ENCODE measurements around the gene FAM180A. TPM values are rescaled to one million over a fixed set of nuclear protein-coding genes. Genes with fewer than 3 reads are reported as not detected.

The FAM180A gene
- total and polyA plus RNA-seq, 2 of the 8 experiments (the other 6 are each of a cell fraction or from before 2014, with no cell fraction given), result not detected

DNA sequence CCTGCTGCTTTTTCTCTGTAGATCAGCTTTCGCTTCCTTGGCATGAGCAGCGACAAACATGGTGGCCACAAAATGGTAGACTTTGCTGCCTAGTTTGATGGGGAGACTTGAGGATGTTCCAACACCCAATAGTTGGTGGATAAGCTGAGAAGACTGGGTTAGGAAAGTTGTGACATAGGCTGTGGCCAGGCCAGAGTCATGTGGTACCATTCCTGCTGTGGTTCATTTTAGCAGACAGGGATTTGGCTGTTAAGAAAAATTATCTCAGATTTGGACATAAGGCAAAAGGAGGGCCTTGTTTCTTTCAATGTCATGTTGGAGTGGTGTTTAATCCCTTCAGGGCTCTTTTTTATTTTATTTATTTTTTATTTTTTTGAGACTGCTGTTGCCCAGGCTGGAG lies 26.6 kb upstream of the FAM180A start:
- Histone ChIP-seq H2BK12ac (ENCODE audit: low read depth, low read length) (no peak overlapping the region), H3K36me3 (ENCODE audit: control insufficient read depth in 2 of 4, insufficient read depth in 4 of 4, low read length in 3 of 4) (no peaks in the 10 kb centered on the region), H3K4me3 (ENCODE audit: extremely low read depth in 1 of 4, insufficient read depth in 2 of 4, low read depth in 3 of 4, low read length in 4 of 4) (no peak overlapping the region), H2AK5ac (ENCODE audit: low read depth, low read length) (no peak overlapping the region), H4K20me1 (replicated peaks in 1 of 2; ENCODE audit: control insufficient read depth in 1 of 2, insufficient read depth in 2 of 2, low read length in 2 of 2) (no peaks in the 10 kb centered on the region), H3K14ac (ENCODE audit: insufficient read length) (no peak overlapping the region), H3K4me2 (ENCODE audit: insufficient read depth in 1 of 2, low read depth in 2 of 2, low read length in 2 of 2) (no peak overlapping the region), H3K4me1 (replicated peaks in 1 of 4; ENCODE audit: control insufficient read depth in 3 of 4, insufficient read depth in 4 of 4, low read length in 3 of 4) (peaks cover 0 to 10% (median 0%) of the 10 kb centered on the region in 4 experiments; a peak in 2 of 7 replicates), H2BK15ac (ENCODE audit: low read length) (no peak overlapping the region), H4K8ac (ENCODE audit: extremely low read depth, insufficient read depth, low read length) (no peak overlapping the region), H3K4ac (replicated peaks; ENCODE audit: insufficient read length, low read depth, low read length) (no peak overlapping the region), H3K23me2 (ENCODE audit: low read depth, low read length) (no peaks in the 10 kb centered on the region), H3K23ac (ENCODE audit: insufficient read length) (no peak overlapping the region), H3K9ac (replicated peaks in 1 of 4; ENCODE audit: extremely low read depth in 1 of 4, low read depth in 3 of 4, low read length in 3 of 4) (no peak overlapping the region), H3K79me2 (ENCODE audit: control insufficient read depth in 1 of 2, insufficient read depth in 2 of 2, low read length in 2 of 2) (no peaks in the 10 kb centered on the region), H2BK20ac (ENCODE audit: low read length) (no peak overlapping the region), H4K5ac (ENCODE audit: insufficient read length, low read depth, low read length) (no peak overlapping the region), H3K18ac (ENCODE audit: extremely low read depth, low read length) (no peak overlapping the region; the same call in 1 of the 2 replicates), H2BK5ac (ENCODE audit: low read depth, low read length) (no peak overlapping the region), H3K9me3 (ENCODE audit: insufficient read depth in 2 of 2, low read depth in 1 of 2, low read length in 1 of 2) (peaks cover 3 to 7% of the 10 kb centered on the region in 2 experiments; a peak in 1 of 4 replicates), H3K79me1 (ENCODE audit: low read depth, low read length) (no peaks in the 10 kb centered on the region), H3K27me3 (replicated peaks in 1 of 4; ENCODE audit: control insufficient read depth in 3 of 4, extremely low read depth in 1 of 4, insufficient read depth in 3 of 4, low read length in 3 of 4) (no peaks in the 10 kb centered on the region), H3K56ac (replicated peaks; ENCODE audit: insufficient read length, low read depth, low read length) (no peak overlapping the region), H2AFZ (ENCODE audit: low read length) (no peak overlapping the region), H3K27ac (ENCODE audit: low read depth, low read length) (no peak overlapping the region), H2BK120ac (replicated peaks; ENCODE audit: low read depth, low read length) (no peak overlapping the region), H4K91ac (replicated peaks; ENCODE audit: insufficient read length, low read length) (no peak overlapping the region)
- TF ChIP-seq NANOG (IDR thresholded peaks at IDR 0.05; ENCODE audit: insufficient read depth, low read depth, low read length, poor library complexity, severe bottlenecking) (no peak), TAF1 (IDR thresholded peaks at IDR 0.05; ENCODE audit: low read depth, low read length) (no peak), SIN3A (conservative IDR thresholded peaks at IDR 0.05 in 1 of 2, IDR thresholded peaks at IDR 0.05 in 1 of 2; ENCODE audit: low read depth in 1 of 2, low read length in 2 of 2) (no peak), EP300 (IDR thresholded peaks at IDR 0.05; ENCODE audit: borderline replicate concordance in 1 of 2, low read depth in 2 of 2, low read length in 2 of 2) (no peak), CBX5 (IDR thresholded peaks at IDR 0.05; ENCODE audit: low read depth, low read length) (no peak), HDAC2 (IDR thresholded peaks at IDR 0.05; ENCODE audit: borderline replicate concordance in 1 of 2, low read depth in 2 of 2, low read length in 2 of 2) (no peak), SP1 (IDR thresholded peaks at IDR 0.05; ENCODE audit: low read depth, low read length) (no peak), GTF2F1 (IDR thresholded peaks at IDR 0.05; ENCODE audit: borderline replicate concordance, low read depth, low read length) (no peak), CBX8 (IDR thresholded peaks at IDR 0.05; ENCODE audit: borderline replicate concordance, low read depth, low read length) (no peak), SRF (IDR thresholded peaks at IDR 0.05; ENCODE audit: low read depth, low read length) (no peak)
- 97% methylated on average over 2 of the region's 2 CpGs; no CpG with 5 or more reads in 1 of the 2 experiments for WGBS, 2 experiments (ENCODE audit: extremely low coverage in 1 of 2, insufficient coverage in 1 of 2, insufficient read length in 1 of 2, insufficient replicate concordance in 2 of 2, low coverage in 1 of 2, low lambda C conversion rate in 2 of 2, missing lambda C conversion rate in 1 of 2)
- DNase-seq (ENCODE audit: low read depth in 1 of 2, low spot score in 2 of 2), result no peak
- POLR2A ChIA-PET (ENCODE audit: partially characterized antibody), result no interaction called here
- FAIRE-seq, result no peak
- CTCF ChIA-PET (ENCODE audit: partially characterized antibody), result interaction anchor here (2.7 kb wide), 1 partner anchor 7 kb away, joined by 7 read pairs; no protein-coding TSS in a partner anchor
